ENCODE results near the gene SPG11. TPM values are rescaled to one million over a fixed set of nuclear protein-coding genes. Genes with fewer than 3 reads are reported as not detected.
"Not testable (repeated sequence)": the region's sequence is repeated elsewhere in the genome, so short reads cannot be mapped to it uniquely, and the experiment has no call there.

Gene SPG11
- total RNA-seq, 1 experiment from 2014 or later, result 38.3 TPM

DNA sequence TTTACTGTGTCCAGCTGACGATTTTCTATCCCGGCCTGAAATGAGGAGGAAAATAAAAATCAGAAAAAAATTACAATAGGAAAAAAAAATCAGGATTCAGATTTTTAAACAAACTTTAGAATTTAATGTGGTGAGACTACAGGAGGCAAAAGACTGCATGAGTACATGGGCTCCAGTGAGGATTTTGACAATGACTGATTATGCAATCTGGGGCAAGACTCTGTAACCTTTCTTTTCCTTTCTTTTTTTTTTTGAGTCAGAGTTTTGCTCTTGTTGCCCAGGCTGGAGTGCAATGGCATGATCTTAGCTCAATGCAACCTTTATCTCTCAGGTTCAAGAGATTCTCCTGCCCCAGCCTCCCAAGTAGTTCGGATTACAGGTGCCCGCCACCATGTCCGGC lies 29.9 kb downstream of the SPG11 start:
- Mint-ChIP-seq H3K36me3 (ENCODE audit: insufficient read depth in 1 of 3, low read depth in 3 of 3) (peaks cover 29 to 58% (median 56%) of the 10 kb centered on the region in 3 experiments), H3K4me3 (no peak overlapping the region), H3K27me3 (ENCODE audit: low read depth) (no peaks in the 10 kb centered on the region), H3K27ac (peak overlapping the region in 2 of 3 experiments; percentile 28 to 78; a peak in 1 of 7 replicates), H3K4me1 (no peaks in the 10 kb centered on the region), H3K9me3 (peaks cover 3% of the 10 kb centered on the region in 2 experiments; a peak in 2 of 5 replicates)
- Histone ChIP-seq H4K5ac (ENCODE audit: insufficient read length, low read depth, low read length) (no peak overlapping the region), H2AFZ (ENCODE audit: low read length) (no peak overlapping the region), H3K79me2 (ENCODE audit: insufficient read depth, low read length) (no peaks in the 10 kb centered on the region), H3K9me3 (ENCODE audit: control insufficient read depth, low read depth, low read length) (no peaks in the 10 kb centered on the region), H3K79me1 (ENCODE audit: insufficient read depth, low read depth, low read length, poor library complexity, severe bottlenecking) (no peaks in the 10 kb centered on the region), H4K91ac (ENCODE audit: insufficient read length, low read depth, low read length) (no peak overlapping the region), H2BK20ac (ENCODE audit: low read depth, low read length, poor library complexity, severe bottlenecking) (no peak overlapping the region), H3K4me1 (ENCODE audit: insufficient read depth, low read length) (no peaks in the 10 kb centered on the region), H3K27me3 (ENCODE audit: insufficient read depth, low read length) (no peaks in the 10 kb centered on the region), H3K27ac (ENCODE audit: insufficient read length, low read depth, low read length) (no peak overlapping the region), H3K23ac (ENCODE audit: insufficient read length, low read depth, low read length) (no peak overlapping the region), H3K4ac (ENCODE audit: low read depth, low read length) (no peak overlapping the region), H2AK5ac (ENCODE audit: insufficient read length, low read length) (no peak overlapping the region), H2BK12ac (ENCODE audit: insufficient read length, low read depth, low read length) (no peak overlapping the region), H3K23me2 (ENCODE audit: insufficient read length, low read depth, low read length, poor library complexity, severe bottlenecking) (no peaks in the 10 kb centered on the region), H3K4me2 (ENCODE audit: insufficient read depth, insufficient read length, low read length) (no peak overlapping the region), H3K18ac (ENCODE audit: insufficient read length, low read depth, low read length) (no peak overlapping the region), H3K9ac (ENCODE audit: extremely low read depth, insufficient read length, low read length) (no peak overlapping the region), H3K14ac (ENCODE audit: insufficient read depth, low read length) (no peak overlapping the region), H3T11ph (ENCODE audit: low read length) (no peak overlapping the region), H4K20me1 (ENCODE audit: control insufficient read depth, insufficient read depth, insufficient read length) (no peaks in the 10 kb centered on the region), H3K56ac (ENCODE audit: insufficient read length, low read depth, low read length) (no peak overlapping the region), H2BK15ac (ENCODE audit: low read depth, low read length) (no peak overlapping the region), H2BK120ac (ENCODE audit: low read depth, low read length, poor library complexity, severe bottlenecking) (no peak overlapping the region), H4K8ac (replicated peaks; ENCODE audit: insufficient read length, low read depth, low read length) (no peak overlapping the region), H2BK5ac (ENCODE audit: insufficient read length, low read length) (no peak overlapping the region)
- TF ChIP-seq, protein P1, sequence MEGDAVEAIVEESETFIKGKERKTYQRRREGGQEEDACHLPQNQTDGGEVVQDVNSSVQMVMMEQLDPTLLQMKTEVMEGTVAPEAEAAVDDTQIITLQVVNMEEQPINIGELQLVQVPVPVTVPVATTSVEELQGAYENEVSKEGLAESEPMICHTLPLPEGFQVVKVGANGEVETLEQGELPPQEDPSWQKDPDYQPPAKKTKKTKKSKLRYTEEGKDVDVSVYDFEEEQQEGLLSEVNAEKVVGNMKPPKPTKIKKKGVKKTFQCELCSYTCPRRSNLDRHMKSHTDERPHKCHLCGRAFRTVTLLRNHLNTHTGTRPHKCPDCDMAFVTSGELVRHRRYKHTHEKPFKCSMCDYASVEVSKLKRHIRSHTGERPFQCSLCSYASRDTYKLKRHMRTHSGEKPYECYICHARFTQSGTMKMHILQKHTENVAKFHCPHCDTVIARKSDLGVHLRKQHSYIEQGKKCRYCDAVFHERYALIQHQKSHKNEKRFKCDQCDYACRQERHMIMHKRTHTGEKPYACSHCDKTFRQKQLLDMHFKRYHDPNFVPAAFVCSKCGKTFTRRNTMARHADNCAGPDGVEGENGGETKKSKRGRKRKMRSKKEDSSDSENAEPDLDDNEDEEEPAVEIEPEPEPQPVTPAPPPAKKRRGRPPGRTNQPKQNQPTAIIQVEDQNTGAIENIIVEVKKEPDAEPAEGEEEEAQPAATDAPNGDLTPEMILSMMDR (conservative IDR thresholded peaks at IDR 0.05), result no peak
- no peak for DNase-seq
- no CpG with 5 or more reads among the region's 5 CpGs for WGBS (ENCODE audit: extremely low coverage, insufficient read length, low lambda C conversion rate)

DNA sequence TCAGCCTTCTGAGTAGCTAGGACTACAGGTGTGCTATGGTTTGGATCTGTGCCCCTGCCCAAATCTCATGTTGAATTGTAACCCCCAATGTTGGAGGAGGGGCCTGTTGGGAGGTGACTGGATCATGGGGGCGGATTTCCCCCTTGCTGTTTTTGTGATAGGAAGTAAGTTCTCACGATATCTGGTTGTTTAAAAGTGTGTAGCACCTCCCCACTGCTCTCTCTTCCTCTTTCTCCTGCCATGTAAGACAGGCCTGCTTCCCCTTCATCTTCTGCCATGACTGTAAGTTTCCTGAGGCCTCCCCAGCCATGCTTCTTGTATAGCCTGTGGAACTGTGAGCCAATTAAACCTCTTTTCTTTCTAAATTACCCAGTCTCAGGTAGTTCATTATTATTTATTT lies 38.2 kb downstream of the SPG11 start:
- DNase-seq; H2BK15ac ChIP-seq (ENCODE audit: low read depth, low read length); H3K79me2 ChIP-seq (ENCODE audit: insufficient read depth, low read length); H3K27me3 ChIP-seq (ENCODE audit: insufficient read depth, low read length); H3K23ac ChIP-seq (ENCODE audit: insufficient read length, low read depth, low read length); H2BK12ac ChIP-seq (ENCODE audit: insufficient read length, low read depth, low read length); H3K9me3 ChIP-seq (ENCODE audit: control insufficient read depth, low read depth, low read length); H3T11ph ChIP-seq (ENCODE audit: low read length); H3K4ac ChIP-seq (ENCODE audit: low read depth, low read length); H3K4me1 Mint-ChIP-seq; H3K9me3 Mint-ChIP-seq; H4K5ac ChIP-seq (ENCODE audit: insufficient read length, low read depth, low read length); H4K91ac ChIP-seq (ENCODE audit: insufficient read length, low read depth, low read length); H3K18ac ChIP-seq (ENCODE audit: insufficient read length, low read depth, low read length); H3K9ac ChIP-seq (ENCODE audit: extremely low read depth, insufficient read length, low read length); H2AK5ac ChIP-seq (ENCODE audit: insufficient read length, low read length); H4K8ac ChIP-seq (replicated peaks; ENCODE audit: insufficient read length, low read depth, low read length); H3K23me2 ChIP-seq (ENCODE audit: insufficient read length, low read depth, low read length, poor library complexity, severe bottlenecking); H3K4me3 Mint-ChIP-seq; H2BK5ac ChIP-seq (ENCODE audit: insufficient read length, low read length); H2BK120ac ChIP-seq (ENCODE audit: low read depth, low read length, poor library complexity, severe bottlenecking); H4K20me1 ChIP-seq (ENCODE audit: control insufficient read depth, insufficient read depth, insufficient read length); H3K79me1 ChIP-seq (ENCODE audit: insufficient read depth, low read depth, low read length, poor library complexity, severe bottlenecking); H2AFZ ChIP-seq (ENCODE audit: low read length); H3K27ac ChIP-seq (ENCODE audit: insufficient read length, low read depth, low read length); H3K56ac ChIP-seq (ENCODE audit: insufficient read length, low read depth, low read length); H2BK20ac ChIP-seq (ENCODE audit: low read depth, low read length, poor library complexity, severe bottlenecking); H3K4me1 ChIP-seq (ENCODE audit: insufficient read depth, low read length); H3K4me2 ChIP-seq (ENCODE audit: insufficient read depth, insufficient read length, low read length); H3K27me3 Mint-ChIP-seq (ENCODE audit: low read depth); H3K14ac ChIP-seq (ENCODE audit: insufficient read depth, low read length): not testable (repeated sequence)
- Mint-ChIP-seq H3K27ac (0 out of 7 replicates have a peak overlapping the region, but pooled peaks of 1 of the 3 experiments have one; percentile 5), H3K36me3 (ENCODE audit: insufficient read depth in 1 of 3, low read depth in 3 of 3) (peaks cover 4 to 61% (median 47%) of the 10 kb centered on the region in 3 experiments; a peak in 6 of 7 replicates)
- WGBS (ENCODE audit: extremely low coverage, insufficient read length, low lambda C conversion rate), result no CpG with 5 or more reads among the region's 2 CpGs
